Nephron (organoid): Measurements from ENCODE around the gene TRPM7.

Experiments used
- H3K27ac Mint-ChIP-seq, 3 experiments: 2 replicates each; pipeline ENCODE4 v1.8.0; 2020; ENCODE audit warnings: mixed read lengths in 3 of 3, mild to moderate bottlenecking in 2 of 3, moderate library complexity in 1 of 3
- H3K27me3 Mint-ChIP-seq: 2 replicates; pipeline ENCODE4 v1.8.0; 2021; ENCODE audit warnings: low read depth, mild to moderate bottlenecking, moderate library complexity, mixed read lengths
- H3K36me3 Mint-ChIP-seq: 2 replicates; pipeline ENCODE4 v1.8.0; 2020; ENCODE audit warnings: low read depth, mixed read lengths
- H3K4me1 Mint-ChIP-seq: 2 replicates; pipeline ENCODE4 v1.8.0; 2020; ENCODE audit warnings: mixed read lengths
- H3K4me3 Mint-ChIP-seq, 3 experiments: 2 replicates each; pipeline ENCODE4 v1.8.0; 2020; ENCODE audit warnings: mild to moderate bottlenecking in 3 of 3, mixed read lengths in 3 of 3, moderate library complexity in 2 of 3
- H3K9me3 Mint-ChIP-seq: 2 replicates; pipeline ENCODE4 v1.8.0; 2020; ENCODE audit warnings: mixed read lengths
- CTCF ChIP-seq, 3 experiments: fragments of 200-600 bp; sonication (generic); IDR thresholded peaks; one replicate each; pipeline ENCODE4 v1.5.0; 2021; ENCODE audit warnings: antibody characterized with exemption in 3 of 3; ENCODE audit not compliant: unreplicated experiment in 3 of 3

TRPM7 gene

DNA sequence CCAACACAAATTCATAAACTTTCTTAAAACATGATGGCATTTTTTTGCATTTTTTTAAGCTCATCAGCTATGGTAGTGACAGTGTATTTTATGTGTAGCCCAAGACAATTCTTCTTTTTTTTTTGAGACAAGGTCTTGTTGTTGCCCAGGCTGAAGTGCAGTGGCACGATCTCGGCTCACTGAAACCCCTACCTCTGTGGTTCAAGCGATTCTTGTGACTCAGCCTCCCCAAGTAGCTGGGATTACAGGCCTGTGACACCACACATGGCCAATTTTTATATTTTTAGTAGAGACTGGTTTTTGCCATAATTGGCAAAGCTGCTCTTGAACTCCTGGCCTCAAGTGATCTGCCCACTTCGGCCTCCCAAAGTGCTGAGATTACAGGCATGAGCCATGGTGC lies 122.8 kb downstream of the TRPM7 start:
- H3K4me3 Mint-ChIP-seq: no peak overlapping the region
- H3K36me3 Mint-ChIP-seq: peaks cover 52% of the 10 kb centered on the region
- H3K27ac Mint-ChIP-seq: no peak overlapping the region
- H3K4me1 Mint-ChIP-seq: no peaks in the 10 kb centered on the region
- H3K9me3 Mint-ChIP-seq: no peaks in the 10 kb centered on the region
- H3K27me3 Mint-ChIP-seq: no peaks in the 10 kb centered on the region
- no peak for TF ChIP-seq CTCF (IDR thresholded peaks at IDR 0.05; ENCODE audit: unreplicated experiment in 3 of 3)

GRCh38 chr15:50562735-50563640 lies 123.6 kb downstream of the TRPM7 start:
- Mint-ChIP-seq H3K4me1 (no peaks in the 10 kb centered on the region), H3K4me3 (no peak overlapping the region), H3K27ac (no peak overlapping the region), H3K9me3 (no peaks in the 10 kb centered on the region), H3K27me3 (no peaks in the 10 kb centered on the region), H3K36me3 (peaks cover 45% of the 10 kb centered on the region)
- no peak for TF ChIP-seq CTCF (IDR thresholded peaks at IDR 0.05; ENCODE audit: unreplicated experiment in 3 of 3)

DNA sequence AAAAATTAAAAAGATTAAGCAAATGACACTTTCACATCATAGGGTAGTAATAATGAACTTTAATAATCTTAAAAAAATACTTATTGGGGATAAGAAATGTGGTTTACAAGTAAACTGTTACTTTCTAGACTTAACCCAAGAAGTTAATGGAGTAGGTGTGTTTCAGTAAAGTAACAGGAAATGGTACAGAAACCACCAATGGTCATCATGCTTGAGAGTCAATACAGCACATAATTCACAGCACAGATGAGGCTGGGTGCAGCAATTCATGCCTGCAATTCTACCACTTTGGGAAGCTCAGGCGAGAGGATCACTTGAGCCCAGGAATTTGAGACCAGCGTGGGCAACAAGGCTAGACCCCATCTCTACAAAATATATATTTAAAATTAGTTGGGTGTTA lies 128.6 kb downstream of the TRPM7 start:
- Mint-ChIP-seq H3K4me1 (no peaks in the 10 kb centered on the region), H3K4me3 (no peak overlapping the region), H3K27me3 (no peaks in the 10 kb centered on the region), H3K27ac (no peak overlapping the region), H3K9me3 (no peaks in the 10 kb centered on the region), H3K36me3 (peaks cover 45% of the 10 kb centered on the region)
- no peak for TF ChIP-seq CTCF (IDR thresholded peaks at IDR 0.05; ENCODE audit: unreplicated experiment in 3 of 3)

DNA sequence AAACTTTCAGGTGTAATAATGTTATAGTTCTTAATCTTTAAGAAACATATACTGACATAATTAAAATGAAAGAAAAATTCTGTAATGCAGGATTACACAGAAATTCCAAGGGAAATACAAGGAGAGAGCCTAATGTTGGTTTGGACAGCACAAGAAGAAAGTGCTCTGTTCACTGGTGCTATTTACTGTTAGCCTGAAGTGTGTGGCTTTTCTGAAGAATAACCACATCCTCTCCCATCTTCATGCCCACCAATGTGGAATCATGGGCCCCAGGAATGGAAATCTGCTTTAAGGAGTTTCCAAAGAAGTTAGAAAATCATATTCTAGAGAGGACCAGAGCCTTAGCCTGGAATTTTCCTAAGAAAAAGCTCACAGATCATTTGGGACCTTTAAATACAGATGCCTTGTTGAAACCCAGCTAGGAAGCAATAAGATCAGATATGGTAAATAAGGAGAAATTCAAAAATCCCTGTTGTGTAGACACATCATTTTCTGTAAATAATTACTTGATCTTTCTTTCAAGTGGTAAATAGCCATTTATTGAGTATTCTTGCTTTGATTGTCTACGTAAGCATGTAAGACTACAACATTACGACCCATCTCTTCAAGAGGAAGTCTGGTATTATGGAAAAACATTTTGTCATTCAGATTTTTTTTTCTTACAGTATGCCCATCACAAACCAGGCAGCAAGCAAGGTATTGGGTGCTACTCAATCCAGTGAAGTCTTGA lies 129.8 kb downstream of the TRPM7 start:
- Mint-ChIP-seq H3K36me3 (peaks cover 36% of the 10 kb centered on the region), H3K9me3 (no peaks in the 10 kb centered on the region), H3K27ac (no peak overlapping the region), H3K27me3 (no peaks in the 10 kb centered on the region), H3K4me3 (no peak overlapping the region), H3K4me1 (no peaks in the 10 kb centered on the region)
- no peak for TF ChIP-seq CTCF (IDR thresholded peaks at IDR 0.05; ENCODE audit: unreplicated experiment in 3 of 3)

DNA sequence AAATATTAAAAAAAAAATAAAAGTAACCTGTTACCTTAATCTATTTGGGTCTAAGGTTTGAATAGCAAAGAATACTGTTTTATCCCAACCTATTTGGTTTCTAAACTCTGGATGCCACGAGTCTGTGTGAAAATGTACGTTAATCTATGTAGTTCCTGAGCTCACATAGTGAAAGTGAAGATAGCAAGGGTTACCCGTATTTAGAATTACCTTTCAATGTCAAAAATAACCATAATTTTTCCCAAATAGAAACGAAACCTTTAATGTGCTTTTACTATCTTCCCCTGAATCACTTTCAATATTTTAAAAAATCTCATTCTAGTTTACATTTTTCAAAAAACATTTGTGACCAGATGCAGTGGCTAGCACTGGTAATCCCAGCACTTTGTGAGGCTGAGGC lies 134.4 kb downstream of the TRPM7 start:
- Mint-ChIP-seq H3K27me3 (peaks cover under 1% of the 10 kb centered on the region), H3K4me1 (no peaks in the 10 kb centered on the region), H3K4me3 (no peak overlapping the region), H3K36me3 (peaks cover 21% of the 10 kb centered on the region), H3K27ac (no peak overlapping the region), H3K9me3 (no peaks in the 10 kb centered on the region)
- no peak for TF ChIP-seq CTCF (IDR thresholded peaks at IDR 0.05; ENCODE audit: unreplicated experiment in 3 of 3)
